WTC11 (cell line): Measurements from ENCODE around the gene TNK2. TPM values are rescaled to one million over a fixed set of nuclear protein-coding genes. Genes with fewer than 3 reads are reported as not detected.

Source experiments
- ATAC-seq: fragments of 200-7000 bp; cut with Tn5 transposase; 2 replicates; pipeline ENCODE4 v1.10.0; 2021; ENCODE audit warnings: mild to moderate bottlenecking, moderate library complexity
- CTCF ChIA-PET: fragments of 300-600 bp; sonication (Branson Sonifier 250); formaldehyde crosslinking; loops from one replicate; lab custom pipeline; 2021; ENCODE audit warnings: antibody characterized with exemption; lab: Charles Lee
- POLR2A ChIA-PET: fragments of 350-600 bp; sonication (Branson Sonifier 250); formaldehyde crosslinking; loops from one replicate; lab custom pipeline; 2021; ENCODE audit warnings: antibody characterized with exemption; lab: Charles Lee
- DNase-seq: peaks from one replicate; pipeline ENCODE4 v3.0.0; 2021; ENCODE audit warnings: low spot score
- H3K27ac Mint-ChIP-seq: 2 replicates; pipeline ENCODE4 v1.8.0; 2021; ENCODE audit warnings: mixed read lengths
- H3K27me3 Mint-ChIP-seq: 2 replicates; pipeline ENCODE4 v1.8.0; 2021; ENCODE audit warnings: low read depth, mild to moderate bottlenecking, moderate library complexity, mixed read lengths
- H3K36me3 Mint-ChIP-seq: 2 replicates; pipeline ENCODE4 v1.8.0; 2021; ENCODE audit warnings: mixed read lengths
- H3K4me1 Mint-ChIP-seq: 2 replicates; pipeline ENCODE4 v1.8.0; 2022; ENCODE audit warnings: mixed read lengths
- H3K4me3 Mint-ChIP-seq: 2 replicates; pipeline ENCODE4 v1.8.0; 2021; ENCODE audit warnings: mild to moderate bottlenecking, moderate library complexity, mixed read lengths
- H3K9me3 Mint-ChIP-seq: 2 replicates; pipeline ENCODE4 v1.8.0; 2021; ENCODE audit warnings: mixed read lengths
- ATF6 ChIP-seq: sonication (generic); formaldehyde crosslinking; IDR thresholded peaks from 2 replicates; pipeline ENCODE4 v1.8.1; 2023; ENCODE audit warnings: mild to moderate bottlenecking, missing genetic modification reagents
- IRF2 ChIP-seq: sonication (generic); formaldehyde crosslinking; IDR thresholded peaks from 2 replicates; pipeline ENCODE4 v1.8.0; 2022; ENCODE audit warnings: low read depth, missing genetic modification reagents, borderline replicate concordance
- JAZF1 ChIP-seq: fragments of 250-450 bp; sonication (Bioruptor Pico); IDR thresholded peaks from 2 replicates; pipeline ENCODE4 v1.9.0; 2021; ENCODE audit warnings: moderate library complexity, mild to moderate bottlenecking, inconsistent platforms
- NFE2L1 ChIP-seq: sonication (generic); formaldehyde crosslinking; IDR thresholded peaks from 2 replicates; pipeline ENCODE4 v1.8.1; 2023; ENCODE audit warnings: missing genetic modification reagents
- NFYB ChIP-seq: sonication (generic); formaldehyde crosslinking; conservative IDR thresholded peaks from 2 replicates; pipeline ENCODE4 v1.8.0; 2022; ENCODE audit warnings: low read depth, missing genetic modification reagents
- ZNF532 ChIP-seq: fragments of 250-450 bp; sonication (Bioruptor Pico); IDR thresholded peaks from 2 replicates; pipeline ENCODE4 v1.9.0; 2021; ENCODE audit warnings: mild to moderate bottlenecking, borderline replicate concordance
- total RNA-seq: library from RNA; stranded (reverse); gene quantifications from 3 replicates; pipeline ENCODE4 v1.2.3, GENCODE V29; 2021
- TF ChIP-seq, protein P1 (sequence below): fragments of 200-600 bp; IDR thresholded peaks from 2 replicates; pipeline ENCODE4 v1.8.0; 2022; ENCODE audit warnings: antibody characterized with exemption
- TF ChIP-seq, protein P2 (sequence below): sonication (generic); formaldehyde crosslinking; conservative IDR thresholded peaks from 2 replicates; pipeline ENCODE4 v1.8.1; 2022; ENCODE audit warnings: mild to moderate bottlenecking, missing genetic modification reagents
- TF ChIP-seq, protein P3 (sequence below): sonication (generic); formaldehyde crosslinking; IDR thresholded peaks from 2 replicates; pipeline ENCODE4 v1.8.0; 2022; ENCODE audit warnings: missing genetic modification reagents

The TNK2 gene
- total RNA-seq, 1 experiment from 2014 or later = 58.4 TPM

GRCh38 chr3:195849322-195850074 is 58.9 kb downstream of the TNK2 start:
- peaks cover 12% of the 10 kb centered on the region for H3K4me1 Mint-ChIP-seq
- no peaks in the 10 kb centered on the region for H3K36me3 Mint-ChIP-seq
- no peaks in the 10 kb centered on the region for H3K9me3 Mint-ChIP-seq
- no peak for DNase-seq
- POLR2A ChIA-PET = interaction anchor here (0.6 kb wide), 1 partner anchor 13 kb away, joined by 3 read pairs; no protein-coding TSS in a partner anchor
- ATAC-seq = no peak
- no peak overlapping the region for H3K4me3 Mint-ChIP-seq
- 0 out of 2 replicates have a peak, but pooled peaks cover 4% of the 10 kb centered on the region for H3K27me3 Mint-ChIP-seq
- TF ChIP-seq NFE2L1 (CRISPR knock-in tag) = no peak
- TF ChIP-seq, protein P1, sequence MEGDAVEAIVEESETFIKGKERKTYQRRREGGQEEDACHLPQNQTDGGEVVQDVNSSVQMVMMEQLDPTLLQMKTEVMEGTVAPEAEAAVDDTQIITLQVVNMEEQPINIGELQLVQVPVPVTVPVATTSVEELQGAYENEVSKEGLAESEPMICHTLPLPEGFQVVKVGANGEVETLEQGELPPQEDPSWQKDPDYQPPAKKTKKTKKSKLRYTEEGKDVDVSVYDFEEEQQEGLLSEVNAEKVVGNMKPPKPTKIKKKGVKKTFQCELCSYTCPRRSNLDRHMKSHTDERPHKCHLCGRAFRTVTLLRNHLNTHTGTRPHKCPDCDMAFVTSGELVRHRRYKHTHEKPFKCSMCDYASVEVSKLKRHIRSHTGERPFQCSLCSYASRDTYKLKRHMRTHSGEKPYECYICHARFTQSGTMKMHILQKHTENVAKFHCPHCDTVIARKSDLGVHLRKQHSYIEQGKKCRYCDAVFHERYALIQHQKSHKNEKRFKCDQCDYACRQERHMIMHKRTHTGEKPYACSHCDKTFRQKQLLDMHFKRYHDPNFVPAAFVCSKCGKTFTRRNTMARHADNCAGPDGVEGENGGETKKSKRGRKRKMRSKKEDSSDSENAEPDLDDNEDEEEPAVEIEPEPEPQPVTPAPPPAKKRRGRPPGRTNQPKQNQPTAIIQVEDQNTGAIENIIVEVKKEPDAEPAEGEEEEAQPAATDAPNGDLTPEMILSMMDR = no peak
- TF ChIP-seq IRF2 (CRISPR knock-in tag) = no peak
- no peak for TF ChIP-seq ZNF532 (CRISPR knock-in tag)
- no peak for TF ChIP-seq JAZF1
- no peak for TF ChIP-seq NFYB (CRISPR knock-in tag)
- TF ChIP-seq, protein P2, sequence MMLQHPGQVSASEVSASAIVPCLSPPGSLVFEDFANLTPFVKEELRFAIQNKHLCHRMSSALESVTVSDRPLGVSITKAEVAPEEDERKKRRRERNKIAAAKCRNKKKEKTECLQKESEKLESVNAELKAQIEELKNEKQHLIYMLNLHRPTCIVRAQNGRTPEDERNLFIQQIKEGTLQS (CRISPR knock-in tag) = no peak
- TF ChIP-seq, protein P3, sequence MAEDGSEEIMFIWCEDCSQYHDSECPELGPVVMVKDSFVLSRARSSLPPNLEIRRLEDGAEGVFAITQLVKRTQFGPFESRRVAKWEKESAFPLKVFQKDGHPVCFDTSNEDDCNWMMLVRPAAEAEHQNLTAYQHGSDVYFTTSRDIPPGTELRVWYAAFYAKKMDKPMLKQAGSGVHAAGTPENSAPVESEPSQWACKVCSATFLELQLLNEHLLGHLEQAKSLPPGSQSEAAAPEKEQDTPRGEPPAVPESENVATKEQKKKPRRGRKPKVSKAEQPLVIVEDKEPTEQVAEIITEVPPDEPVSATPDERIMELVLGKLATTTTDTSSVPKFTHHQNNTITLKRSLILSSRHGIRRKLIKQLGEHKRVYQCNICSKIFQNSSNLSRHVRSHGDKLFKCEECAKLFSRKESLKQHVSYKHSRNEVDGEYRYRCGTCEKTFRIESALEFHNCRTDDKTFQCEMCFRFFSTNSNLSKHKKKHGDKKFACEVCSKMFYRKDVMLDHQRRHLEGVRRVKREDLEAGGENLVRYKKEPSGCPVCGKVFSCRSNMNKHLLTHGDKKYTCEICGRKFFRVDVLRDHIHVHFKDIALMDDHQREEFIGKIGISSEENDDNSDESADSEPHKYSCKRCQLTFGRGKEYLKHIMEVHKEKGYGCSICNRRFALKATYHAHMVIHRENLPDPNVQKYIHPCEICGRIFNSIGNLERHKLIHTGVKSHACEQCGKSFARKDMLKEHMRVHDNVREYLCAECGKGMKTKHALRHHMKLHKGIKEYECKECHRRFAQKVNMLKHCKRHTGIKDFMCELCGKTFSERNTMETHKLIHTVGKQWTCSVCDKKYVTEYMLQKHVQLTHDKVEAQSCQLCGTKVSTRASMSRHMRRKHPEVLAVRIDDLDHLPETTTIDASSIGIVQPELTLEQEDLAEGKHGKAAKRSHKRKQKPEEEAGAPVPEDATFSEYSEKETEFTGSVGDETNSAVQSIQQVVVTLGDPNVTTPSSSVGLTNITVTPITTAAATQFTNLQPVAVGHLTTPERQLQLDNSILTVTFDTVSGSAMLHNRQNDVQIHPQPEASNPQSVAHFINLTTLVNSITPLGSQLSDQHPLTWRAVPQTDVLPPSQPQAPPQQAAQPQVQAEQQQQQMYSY = no peak
- TF ChIP-seq, all 79 proteins: peak for 0
- CTCF ChIA-PET = interaction anchor here (0.9 to 3.0 kb wide), 18 partner anchors 9 to 578 kb away, joined by 3 to 37 read pairs (median 10); partner anchors contain the start of genes MUC4 and XXYLT1
- no peak overlapping the region for H3K27ac Mint-ChIP-seq

- H3K36me3 Mint-ChIP-seq = no peaks in the 10 kb centered on the region
- H3K4me1 Mint-ChIP-seq = peaks cover 5% of the 10 kb centered on the region; the same call in 1 of the 2 replicates
- H3K9me3 Mint-ChIP-seq = no peaks in the 10 kb centered on the region
- POLR2A ChIA-PET = no interaction called here
- 0 out of 2 replicates have a peak, but pooled peaks cover 4% of the 10 kb centered on the region for H3K27me3 Mint-ChIP-seq
- DNase-seq = no peak
- CTCF ChIA-PET = interaction anchor here (1.4 kb wide), 1 partner anchor 100 kb away, joined by 3 read pairs; no protein-coding TSS in a partner anchor
- H3K27ac Mint-ChIP-seq = no peak overlapping the region
- ATAC-seq = no peak
- H3K4me3 Mint-ChIP-seq = no peak overlapping the region
- TF ChIP-seq, protein P3 = 0 out of 2 replicates have a peak, but pooled peaks have one; percentile 11
- no peak for TF ChIP-seq ATF6 (CRISPR knock-in tag)
- TF ChIP-seq, all 79 proteins: peak for 1
These were observed 61.0 kb downstream of the TNK2 start for GRCh38 chr3:195847055-195847950.
